Uterus (tissue), 4 donors: ENCODE data around the gene TMEM51. TPM values are rescaled to one million over a fixed set of nuclear protein-coding genes. Genes with fewer than 3 reads are reported as not detected.

ENCODE experiments used
- DNase-seq, 2 donors: peaks; one replicate each; pipeline ENCODE4 v3.0.0-alpha.2; 2019 to 2020
- H3K27ac ChIP-seq, 2 donors: fragments of 200-600 bp; sonication (generic); 1 replicate in 1 of 2; 2 replicates in 1 of 2; pipeline ENCODE4 v1.5.1; 2016 to 2018
- H3K27me3 ChIP-seq, 2 donors: fragments of 200-600 bp; sonication (generic); one replicate each; pipeline ENCODE4 v1.5.1; 2018 to 2019; ENCODE audit warnings: control low read depth in 1 of 2
- H3K36me3 ChIP-seq, 2 donors: fragments of 200-600 bp; sonication (generic); one replicate each; pipeline ENCODE4 v1.5.1; 2019; ENCODE audit warnings: control low read depth in 1 of 2
- H3K4me1 ChIP-seq, 2 donors: fragments of 200-600 bp; sonication (generic); one replicate each; pipeline ENCODE4 v1.5.1; 2018 to 2019; ENCODE audit warnings: control low read depth in 1 of 2
- H3K4me3 ChIP-seq, 2 donors: fragments of 200-600 bp; sonication (generic); 1 replicate in 1 of 2; 2 replicates in 1 of 2; pipeline ENCODE4 v1.5.1; 2018 to 2019; ENCODE audit warnings: mild to moderate bottlenecking in 1 of 2
- H3K9me3 ChIP-seq, 2 donors: fragments of 200-600 bp; sonication (generic); one replicate each; pipeline ENCODE4 v1.5.1; 2019; ENCODE audit warnings: control low read depth in 1 of 2
- CTCF ChIP-seq, 4 experiments: fragments of 200-600 bp in 2 of 4; fragments of 450-650 bp in 2 of 4; sonication (generic) in 2 of 4; IDR thresholded peaks; one replicate each; pipeline ENCODE4 v1.5.1; 2016 to 2019; ENCODE audit warnings: antibody characterized with exemption in 4 of 4, mild to moderate bottlenecking in 2 of 4, moderate library complexity in 1 of 4
- POLR2A ChIP-seq, 2 donors: fragments of 450-650 bp; IDR thresholded peaks; one replicate each; pipeline ENCODE4 v1.6.1; 2016; ENCODE audit warnings: antibody characterized with exemption in 2 of 2, mild to moderate bottlenecking in 1 of 2, moderate library complexity in 1 of 2
- intact Hi-C: fragments of 100-400 bp; cut with DNase I; formaldehyde crosslinking; loops from one replicate; pipeline ENCODE4 v1.15.1; 2023; ENCODE audit warnings: low total_unique reads
- total RNA-seq, 4 donors: library from RNA; depleted of rRNA in 3 of 4; stranded (reverse); fragments of >200 nt in 3 of 4; gene quantifications; one replicate each; pipeline versions ENCODE4 v1.1.0 to v1.2.4, GENCODE V29; 2014 to 2023
- donor health status: DM: yes; HTN: yes; CAD: no.

The TMEM51 gene
- total RNA-seq, 4 donors from 2014 or later: 1.3 to 45.0 (median 9.9) TPM

DNA sequence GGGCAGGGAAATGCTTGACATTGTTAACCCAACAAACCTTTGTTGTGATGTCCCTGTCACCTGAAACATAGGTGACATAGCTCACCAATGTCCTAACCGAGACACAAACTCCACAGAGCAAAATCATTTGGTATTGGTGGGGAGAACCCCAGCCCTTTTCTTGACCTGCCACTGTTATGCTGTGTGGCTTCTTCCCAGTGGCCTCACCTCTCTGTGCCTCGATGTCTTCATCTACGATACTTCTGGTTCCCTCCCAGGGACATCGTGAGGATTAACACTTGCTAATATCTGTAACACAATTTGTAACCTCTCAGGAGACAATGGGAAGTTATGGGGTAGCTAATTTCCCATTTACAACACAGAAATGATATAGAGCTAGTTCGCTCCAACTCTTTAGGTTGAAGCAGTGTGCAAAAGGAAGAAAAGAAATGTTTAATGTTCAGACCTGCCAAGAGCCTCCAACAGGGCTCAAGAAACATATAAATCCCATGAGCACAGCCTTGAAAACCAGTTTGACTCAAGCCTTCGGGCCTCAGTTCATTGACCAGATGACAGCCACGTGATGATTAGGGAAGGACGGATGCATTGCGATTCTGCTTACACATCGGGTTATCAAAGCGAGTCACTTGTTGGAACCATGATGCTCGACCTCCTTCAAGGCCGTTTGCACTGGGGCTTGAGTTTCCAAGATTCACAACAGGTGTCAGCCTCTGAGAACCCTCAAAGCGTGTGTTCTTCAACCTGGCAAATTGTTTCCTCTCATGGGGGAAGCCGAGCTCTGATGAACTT lies 37.8 kb upstream of the TMEM51 start:
- DNase-seq: no peak
- no peak overlapping the region for H3K4me3 ChIP-seq

DNA sequence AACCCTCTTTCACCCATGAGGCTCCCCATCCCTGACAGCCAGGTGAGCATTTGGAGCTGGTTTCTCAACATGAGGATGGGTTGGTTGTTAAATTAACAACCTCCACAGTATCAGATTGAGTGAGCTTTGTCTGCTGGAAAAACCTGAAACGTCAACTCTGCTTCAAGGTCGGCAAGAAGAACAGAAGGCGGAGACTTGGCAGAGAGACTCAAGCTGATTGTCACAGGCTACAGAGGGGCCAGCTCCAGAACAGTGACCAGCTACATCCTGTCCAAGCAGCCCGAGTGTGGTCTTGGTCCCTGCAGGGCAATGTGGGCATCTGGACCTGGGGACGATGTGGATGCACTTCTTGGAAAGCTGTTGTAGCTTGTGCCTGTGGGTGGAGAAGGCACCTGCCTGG lies 36.6 kb upstream of the TMEM51 start:
- no peak for TF ChIP-seq CTCF (IDR thresholded peaks at IDR 0.05)
- no peak for TF ChIP-seq POLR2A (IDR thresholded peaks at IDR 0.05)
- H3K4me3 ChIP-seq: no peak overlapping the region
- no peaks in the 10 kb centered on the region for H3K27me3 ChIP-seq
- no peaks in the 10 kb centered on the region for H3K36me3 ChIP-seq
- H3K9me3 ChIP-seq: no peaks in the 10 kb centered on the region
- DNase-seq: no peak
- no peak overlapping the region for H3K27ac ChIP-seq
- intact Hi-C loops: no loop called here
- no peaks in the 10 kb centered on the region for H3K4me1 ChIP-seq

More for the DNA sequence above, 37.8 kb upstream of the TMEM51 start:
- no peak for TF ChIP-seq CTCF (IDR thresholded peaks at IDR 0.05)
- TF ChIP-seq POLR2A (IDR thresholded peaks at IDR 0.05): no peak
- H3K27me3 ChIP-seq: no peaks in the 10 kb centered on the region
- intact Hi-C loops: no loop called here
- no peak overlapping the region for H3K27ac ChIP-seq
- H3K4me1 ChIP-seq: no peaks in the 10 kb centered on the region
- no peaks in the 10 kb centered on the region for H3K9me3 ChIP-seq
- no peaks in the 10 kb centered on the region for H3K36me3 ChIP-seq

DNA sequence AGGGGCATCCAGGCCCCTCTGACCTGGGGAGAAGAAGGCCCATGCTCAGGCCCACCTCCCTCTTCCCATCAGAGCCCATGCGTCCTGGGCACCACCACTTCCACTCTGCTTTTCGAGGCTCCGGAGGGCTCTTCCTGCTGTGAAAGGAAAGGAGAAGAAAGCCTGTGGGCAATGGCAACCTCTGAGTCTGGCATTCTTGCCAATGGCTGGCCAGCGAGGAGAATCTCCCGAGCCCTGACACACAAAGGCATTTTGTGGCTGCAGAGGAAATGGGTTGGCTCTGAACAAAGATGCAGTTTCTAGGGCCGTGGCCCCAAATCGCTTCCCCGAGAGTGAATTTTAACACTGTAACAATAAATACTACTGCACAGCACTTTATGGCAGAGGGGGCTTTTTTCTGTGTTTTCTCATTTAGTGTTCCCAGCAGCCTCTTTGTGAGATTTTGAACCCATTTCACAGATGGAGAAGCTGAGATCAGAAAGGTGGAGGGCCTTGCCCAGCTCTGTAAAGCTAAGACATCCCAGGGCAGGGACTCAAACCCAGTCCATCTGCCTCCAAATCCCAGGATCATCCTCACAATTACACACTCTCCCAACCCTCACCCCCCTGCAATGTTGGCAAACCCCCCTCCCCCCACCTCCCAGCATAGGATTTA lies 35.7 kb upstream of the TMEM51 start:
- Histone ChIP-seq H3K27me3 (no peaks in the 10 kb centered on the region), H3K27ac (no peak overlapping the region), H3K4me3 (no peak overlapping the region), H3K36me3 (no peaks in the 10 kb centered on the region), H3K9me3 (no peaks in the 10 kb centered on the region), H3K4me1 (no peaks in the 10 kb centered on the region)
- TF ChIP-seq POLR2A (IDR thresholded peaks at IDR 0.05): no peak
- no peak for TF ChIP-seq CTCF (IDR thresholded peaks at IDR 0.05)
- intact Hi-C loops: no loop called here
- no peak for DNase-seq

GRCh38 chr1:15118579-15118978 lies 35.0 kb upstream of the TMEM51 start:
- intact Hi-C loops: no loop called here
- TF ChIP-seq CTCF (IDR thresholded peaks at IDR 0.05) (no peak), POLR2A (IDR thresholded peaks at IDR 0.05) (no peak)
- H3K9me3 ChIP-seq: no peaks in the 10 kb centered on the region
- H3K4me1 ChIP-seq: no peaks in the 10 kb centered on the region
- no peak for DNase-seq
- no peak overlapping the region for H3K27ac ChIP-seq
- H3K27me3 ChIP-seq: no peaks in the 10 kb centered on the region
- no peak overlapping the region for H3K4me3 ChIP-seq
- H3K36me3 ChIP-seq: no peaks in the 10 kb centered on the region

GRCh38 chr1:15120251-15120945 lies 33.1 kb upstream of the TMEM51 start:
- intact Hi-C loops: no loop called here
- H3K4me3 ChIP-seq: no peak overlapping the region
- H3K4me1 ChIP-seq: no peaks in the 10 kb centered on the region
- H3K27ac ChIP-seq: no peak overlapping the region
- no peaks in the 10 kb centered on the region for H3K9me3 ChIP-seq
- DNase-seq: no peak
- no peaks in the 10 kb centered on the region for H3K36me3 ChIP-seq
- no peak for TF ChIP-seq CTCF (IDR thresholded peaks at IDR 0.05)
- TF ChIP-seq POLR2A (IDR thresholded peaks at IDR 0.05): no peak
- no peaks in the 10 kb centered on the region for H3K27me3 ChIP-seq
